ENCODE results near the gene PDLIM4. TPM values are rescaled to one million over a fixed set of nuclear protein-coding genes. Genes with fewer than 3 reads are reported as not detected.

The PDLIM4 gene
- total RNA-seq, 1 donor from 2014 or later = 55.1 TPM

- peaks cover 5% of the 10 kb centered on the region for H3K4me1 Mint-ChIP-seq (ENCODE audit: low read depth)
- DNase-seq (ENCODE audit: low spot score) = no peak
- H3K9me3 Mint-ChIP-seq (ENCODE audit: low read depth) = peaks cover 10% of the 10 kb centered on the region
- H3K27me3 Mint-ChIP-seq (ENCODE audit: low read depth) = no peaks in the 10 kb centered on the region
- no peak overlapping the region for H3K4me3 Mint-ChIP-seq (ENCODE audit: unreplicated experiment)
- H3K27ac Mint-ChIP-seq (ENCODE audit: unreplicated experiment) = no peak overlapping the region
- H3K36me3 Mint-ChIP-seq (ENCODE audit: low read depth) = peaks cover 8% of the 10 kb centered on the region
- no peak for TF ChIP-seq CTCF (IDR thresholded peaks at IDR 0.05)
These were observed 51.2 kb downstream of the PDLIM4 start for GRCh38 chr5:132308701-132309100.

GRCh38 chr5:132309679-132310078 is 52.2 kb downstream of the PDLIM4 start:
- H3K4me3 Mint-ChIP-seq (ENCODE audit: unreplicated experiment) = no peak overlapping the region
- H3K4me1 Mint-ChIP-seq (ENCODE audit: low read depth) = peaks cover 5% of the 10 kb centered on the region
- no peak for TF ChIP-seq CTCF (IDR thresholded peaks at IDR 0.05)
- H3K36me3 Mint-ChIP-seq (ENCODE audit: low read depth) = peaks cover 11% of the 10 kb centered on the region
- no peak overlapping the region for H3K27ac Mint-ChIP-seq (ENCODE audit: unreplicated experiment)
- H3K9me3 Mint-ChIP-seq (ENCODE audit: low read depth) = peaks cover 7% of the 10 kb centered on the region
- DNase-seq (ENCODE audit: low spot score) = no peak
- no peaks in the 10 kb centered on the region for H3K27me3 Mint-ChIP-seq (ENCODE audit: low read depth)

GRCh38 chr5:132310141-132310834 is 52.8 kb downstream of the PDLIM4 start:
- H3K27ac Mint-ChIP-seq (ENCODE audit: unreplicated experiment) = no peak overlapping the region
- TF ChIP-seq CTCF (IDR thresholded peaks at IDR 0.05) = no peak
- H3K4me3 Mint-ChIP-seq (ENCODE audit: unreplicated experiment) = no peak overlapping the region
- DNase-seq (ENCODE audit: low spot score) = no peak
- peaks cover 5% of the 10 kb centered on the region for H3K4me1 Mint-ChIP-seq (ENCODE audit: low read depth)
- peaks cover 8% of the 10 kb centered on the region for H3K36me3 Mint-ChIP-seq (ENCODE audit: low read depth)
- H3K9me3 Mint-ChIP-seq (ENCODE audit: low read depth) = peaks cover 3% of the 10 kb centered on the region
- no peaks in the 10 kb centered on the region for H3K27me3 Mint-ChIP-seq (ENCODE audit: low read depth)

- no peak overlapping the region for H3K4me3 Mint-ChIP-seq (ENCODE audit: unreplicated experiment)
- DNase-seq (ENCODE audit: low spot score) = no peak
- H3K36me3 Mint-ChIP-seq (ENCODE audit: low read depth) = peaks cover 6% of the 10 kb centered on the region
- no peaks in the 10 kb centered on the region for H3K27me3 Mint-ChIP-seq (ENCODE audit: low read depth)
- H3K9me3 Mint-ChIP-seq (ENCODE audit: low read depth) = no peaks in the 10 kb centered on the region
- peaks cover 5% of the 10 kb centered on the region for H3K4me1 Mint-ChIP-seq (ENCODE audit: low read depth)
- H3K27ac Mint-ChIP-seq (ENCODE audit: unreplicated experiment) = no peak overlapping the region
- TF ChIP-seq CTCF (IDR thresholded peaks at IDR 0.05) = no peak
These were observed 55.9 kb downstream of the PDLIM4 start for GRCh38 chr5:132313366-132313765.

GRCh38 chr5:132313961-132314432 is 56.5 kb downstream of the PDLIM4 start:
- H3K36me3 Mint-ChIP-seq (ENCODE audit: low read depth) = peaks cover 6% of the 10 kb centered on the region
- H3K27me3 Mint-ChIP-seq (ENCODE audit: low read depth) = no peaks in the 10 kb centered on the region
- no peak for TF ChIP-seq CTCF (IDR thresholded peaks at IDR 0.05)
- no peaks in the 10 kb centered on the region for H3K9me3 Mint-ChIP-seq (ENCODE audit: low read depth)
- H3K4me3 Mint-ChIP-seq (ENCODE audit: unreplicated experiment) = no peak overlapping the region
- no peak for DNase-seq (ENCODE audit: low spot score)
- no peak overlapping the region for H3K27ac Mint-ChIP-seq (ENCODE audit: unreplicated experiment)
- peaks cover 5% of the 10 kb centered on the region for H3K4me1 Mint-ChIP-seq (ENCODE audit: low read depth)

Measured in chondrocyte (in vitro differentiated cells).